Adrenal gland (tissue), 5 donors: Measurements from ENCODE around the gene FAM177B.

Experiments
- CTCF ChIP-seq, 6 experiments: fragments of 450-650 bp in 4 of 6; fragments of 200-600 bp in 2 of 6; sonication (generic) in 1 of 6; IDR thresholded peaks; 1 replicate in 5 of 6; 2 replicates in 1 of 6; pipeline versions ENCODE4 v1.5.1 to v1.8.0; 2016 to 2021; ENCODE audit warnings: antibody characterized with exemption in 6 of 6, mild to moderate bottlenecking in 2 of 6, moderate library complexity in 1 of 6
- POLR2A ChIP-seq, 2 donors: fragments of 450-650 bp; IDR thresholded peaks; one replicate each; pipeline ENCODE4 v1.6.1; 2017; ENCODE audit warnings: antibody characterized with exemption in 2 of 2, mild to moderate bottlenecking in 2 of 2, moderate library complexity in 1 of 2
- donor health status: DM: no; HTN: no; CAD: no.

- TF ChIP-seq CTCF (IDR thresholded peaks at IDR 0.05) (peak in 1 of 6 experiments; percentile 16), POLR2A (IDR thresholded peaks at IDR 0.05) (no peak)
These were observed 57.9 kb downstream of the FAM177B start for GRCh38 chr1:222794656-222795474.
